HCT116 (cell line): ENCODE results near the gene PCP2. TPM values are rescaled to one million over a fixed set of nuclear protein-coding genes. Genes with fewer than 3 reads are reported as not detected.

Source experiments
- ATAC-seq: fragments of 200-7000 bp; cut with Tn5 transposase; 2 replicates; pipeline ENCODE4 v1.9.1; 2020; ENCODE audit warnings: mild to moderate bottlenecking, moderate library complexity
- BruUV-seq: library from RNA; stranded (reverse); fragments of 400-500 nt; replicated peaks from 2 replicates; lab custom pipeline; 2021; lab: Mats Ljungman, UMichigan
- CTCF ChIA-PET: fragments of 300-600 bp; sonication (Branson Sonifier 250); formaldehyde crosslinking; loops from one replicate; lab custom pipeline; 2021; ENCODE audit warnings: antibody characterized with exemption; lab: Charles Lee
- POLR2A ChIA-PET: fragments of 300-600, 350-600 bp; sonication (Branson Sonifier 250); formaldehyde crosslinking; loops from one replicate; lab custom pipeline; 2021; ENCODE audit warnings: antibody characterized with exemption; lab: Charles Lee
- RAD21 ChIA-PET, 2 experiments: fragments of 300-600 bp; sonication (Branson Sonifier 250); formaldehyde crosslinking; loops; one replicate each; lab custom pipeline; 2023; ENCODE audit warnings: low total read pairs in 2 of 2; ENCODE audit not compliant: uncharacterized antibody in 2 of 2, unreplicated experiment in 2 of 2, low non-redundant PET in 1 of 2; lab: Charles Lee
- DNase-seq: peaks from one replicate; pipeline ENCODE4 v3.0.0-alpha.2; 2010; ENCODE audit warnings: low read depth, low spot score
- H2AFZ ChIP-seq: fragments of 200-600 bp; shearing (Covaris generic), sonication (generic); 2 replicates; pipeline ENCODE4 v1.6.1; 2017; ENCODE audit warnings: low read depth, mixed run types, mixed read lengths, antibody characterized with exemption, low read length; ENCODE audit not compliant: poor library complexity, severe bottlenecking
- H3K27ac ChIP-seq: 2 replicates; pipeline ENCODE4 v1.5.1; 2012; ENCODE audit warnings: low read depth, low read length
- H3K27me3 ChIP-seq: fragments of 200-600 bp; sonication (generic); 2 replicates; pipeline ENCODE4 v1.6.1; 2016; ENCODE audit warnings: mixed run types, low read length, mixed read lengths; ENCODE audit not compliant: insufficient read depth
- H3K36me3 ChIP-seq, 2 experiments: fragments of 200-500 bp in 1 of 2; fragments of 200-600 bp in 1 of 2; sonication (Bioruptor generic) in 1 of 2; sonication (generic) in 1 of 2; 2 replicates each; pipeline versions ENCODE4 v1.5.1 to v1.6.1; 2014 to 2016; ENCODE audit warnings: low read length in 2 of 2, inconsistent platforms in 1 of 2, mixed read lengths in 1 of 2, mixed run types in 1 of 2; ENCODE audit not compliant: insufficient read depth in 2 of 2, control insufficient read depth in 1 of 2
- H3K4me1 ChIP-seq, 2 experiments: fragments of 200-600 bp in 1 of 2; sonication (generic) in 1 of 2; 2 replicates each; pipeline versions ENCODE4 v1.5.1 to v1.6.1; 2012 to 2017; ENCODE audit warnings: low read length in 2 of 2, inconsistent platforms in 1 of 2, mild to moderate bottlenecking in 1 of 2, mixed read lengths in 1 of 2, mixed run types in 1 of 2, moderate library complexity in 1 of 2; ENCODE audit not compliant: insufficient read depth in 2 of 2, control insufficient read depth in 1 of 2
- H3K4me2 ChIP-seq: fragments of 200-600 bp; sonication (generic); 2 replicates; pipeline ENCODE4 v1.6.1; 2017; ENCODE audit warnings: mixed run types, low read length, mixed read lengths
- H3K4me3 ChIP-seq, 2 experiments: fragments of 200-600 bp in 1 of 2; sonication (generic) in 1 of 2; replicated peaks in 1 of 2; 2 replicates each; pipeline ENCODE4 v1.5.1; 2011 to 2016; ENCODE audit warnings: low read length in 2 of 2, control low read depth in 1 of 2, low read depth in 1 of 2, mild to moderate bottlenecking in 1 of 2, mixed read lengths in 1 of 2, mixed run types in 1 of 2
- H3K79me2 ChIP-seq: fragments of 200-600 bp; sonication (generic); 2 replicates; pipeline ENCODE4 v1.6.1; 2017; ENCODE audit warnings: mild to moderate bottlenecking, mixed run types, low read length, moderate library complexity, mixed read lengths; ENCODE audit not compliant: insufficient read depth
- H3K9ac ChIP-seq: fragments of 200-600 bp; sonication (generic); 2 replicates; pipeline ENCODE4 v1.6.1; 2016; ENCODE audit warnings: low read length, mixed read lengths
- H3K9me2 ChIP-seq: fragments of 200-600 bp; sonication (generic), shearing (Covaris generic); 2 replicates; pipeline ENCODE4 v1.6.1; 2017; ENCODE audit warnings: mixed run types, mild to moderate bottlenecking, moderate library complexity; ENCODE audit not compliant: insufficient read depth
- H3K9me3 ChIP-seq, 2 experiments: fragments of 200-500 bp in 1 of 2; fragments of 200-600 bp in 1 of 2; sonication (Bioruptor generic) in 1 of 2; sonication (generic) in 1 of 2; 2 replicates each; pipeline ENCODE4 v1.6.1; 2014 to 2017; ENCODE audit warnings: low read length in 2 of 2, mixed read lengths in 2 of 2, inconsistent platforms in 1 of 2, low read depth in 1 of 2, mild to moderate bottlenecking in 1 of 2, mixed run types in 1 of 2, moderate library complexity in 1 of 2; ENCODE audit not compliant: control insufficient read depth in 1 of 2, insufficient read depth in 1 of 2
- H4K20me1 ChIP-seq: fragments of 200-600 bp; sonication (generic), shearing (Covaris generic); 2 replicates; pipeline ENCODE4 v1.6.1; 2017; ENCODE audit warnings: mixed run types, mild to moderate bottlenecking, moderate library complexity; ENCODE audit not compliant: insufficient read depth
- ATF3 ChIP-seq: IDR thresholded peaks from 2 replicates; pipeline ENCODE4 v1.6.1; 2012
- CEBPB ChIP-seq: IDR thresholded peaks from 2 replicates; pipeline ENCODE4 v1.6.1; 2012; ENCODE audit warnings: low read depth
- CTCF ChIP-seq, 3 experiments: fragments of 200-600 bp in 1 of 3; sonication (generic) in 1 of 3; IDR thresholded peaks in 2 of 3; conservative IDR thresholded peaks in 1 of 3; 2 replicates each; pipeline ENCODE4 v1.5.1; 2012 to 2017; ENCODE audit warnings: low read depth in 2 of 3, low read length in 2 of 3, antibody characterized with exemption in 1 of 3, borderline replicate concordance in 1 of 3, control low read depth in 1 of 3, mild to moderate bottlenecking in 1 of 3, mixed read lengths in 1 of 3, mixed run types in 1 of 3, moderate library complexity in 1 of 3; ENCODE audit not compliant: insufficient read depth in 1 of 3
- EGR1 ChIP-seq: IDR thresholded peaks from 2 replicates; pipeline ENCODE4 v1.6.1; 2012; ENCODE audit warnings: low read depth
- ELF1 ChIP-seq: IDR thresholded peaks from 2 replicates; pipeline ENCODE4 v1.6.1; 2012; ENCODE audit warnings: low read depth, borderline replicate concordance
- FOSL1 ChIP-seq: IDR thresholded peaks from 2 replicates; pipeline ENCODE4 v1.6.1; 2012; ENCODE audit warnings: low read depth
- MAX ChIP-seq: IDR thresholded peaks from 2 replicates; pipeline ENCODE4 v1.6.1; 2012
- SIN3A ChIP-seq: IDR thresholded peaks from 2 replicates; pipeline ENCODE4 v1.6.1; 2012; ENCODE audit warnings: low read depth
- ZBTB33 ChIP-seq: IDR thresholded peaks from 2 replicates; pipeline ENCODE4 v1.6.1; 2011; ENCODE audit warnings: mild to moderate bottlenecking, low read length, moderate library complexity; ENCODE audit not compliant: insufficient replicate concordance; ENCODE audit errors: extremely low read depth
- ZFX ChIP-seq: fragments of 450-650 bp; IDR thresholded peaks from 2 replicates; pipeline ENCODE4 v1.6.1; 2017
- ZNF274 ChIP-seq: fragments of 200-500 bp; sonication (Bioruptor generic); IDR thresholded peaks from 2 replicates; pipeline ENCODE4 v1.6.1; 2014; ENCODE audit warnings: mild to moderate bottlenecking, low read depth, low read length, inconsistent platforms
- intact Hi-C: fragments of 100-400 bp; cut with micrococcal nuclease; formaldehyde crosslinking; loops from 2 replicates; pipeline ENCODE4 v1.10.0; 2022
- total RNA-seq: library from RNA; stranded (reverse); gene quantifications from one replicate; pipeline ENCODE4 v1.2.1, GENCODE V29; 2021; ENCODE audit not compliant: unreplicated experiment

PCP2 gene
- total RNA-seq, 1 experiment from 2014 or later: 0.32 TPM

GRCh38 chr19:7600721-7601120 is 32.8 kb downstream of the PCP2 start:
- CTCF ChIA-PET: no interaction called here
- Histone ChIP-seq H3K79me2 (peaks cover 45% of the 10 kb centered on the region), H3K9ac (no peak overlapping the region), H3K9me3 (no peaks in the 10 kb centered on the region), H2AFZ (no peak overlapping the region), H3K4me3 (no peak overlapping the region)
- DNase-seq: no peak
- intact Hi-C loops: no loop called here
- TF ChIP-seq CEBPB (no peak), MAX (no peak), SIN3A (no peak), ZBTB33 (no peak), ZFX (no peak), CTCF (IDR thresholded peaks at IDR 0.05 in 2 of 3, conservative IDR thresholded peaks at IDR 0.05 in 1 of 3; ENCODE audit: borderline replicate concordance in 1 of 3, insufficient read depth in 1 of 3, low read depth in 2 of 3, low read length in 2 of 3) (no peak), FOSL1 (no peak), ELF1 (no peak), ZNF274 (no peak), EGR1 (no peak), ATF3 (no peak)
- TF ChIP-seq, all 23 proteins: peak for 0
- POLR2A ChIA-PET: no interaction called here
- ATAC-seq: no peak
- no peak overlapping the region for H3K4me2 ChIP-seq
- no peaks in the 10 kb centered on the region for H3K36me3 ChIP-seq
- H4K20me1 ChIP-seq: no peaks in the 10 kb centered on the region
- H3K4me1 ChIP-seq: peaks cover 14 to 49% of the 10 kb centered on the region in 2 experiments
- peaks cover 3% of the 10 kb centered on the region; the same call in 1 of the 2 replicates for H3K9me2 ChIP-seq
- BruUV-seq: no TSS peak
- H3K27me3 ChIP-seq: no peaks in the 10 kb centered on the region
- RAD21 ChIA-PET: no interaction called here
- H3K27ac ChIP-seq: no peak overlapping the region
